ENCODE results near the gene MRTFA.
"Not testable (repeated sequence)": the region's sequence is repeated elsewhere in the genome, so short reads cannot be mapped to it uniquely, and the experiment has no call there.

The MRTFA gene

DNA sequence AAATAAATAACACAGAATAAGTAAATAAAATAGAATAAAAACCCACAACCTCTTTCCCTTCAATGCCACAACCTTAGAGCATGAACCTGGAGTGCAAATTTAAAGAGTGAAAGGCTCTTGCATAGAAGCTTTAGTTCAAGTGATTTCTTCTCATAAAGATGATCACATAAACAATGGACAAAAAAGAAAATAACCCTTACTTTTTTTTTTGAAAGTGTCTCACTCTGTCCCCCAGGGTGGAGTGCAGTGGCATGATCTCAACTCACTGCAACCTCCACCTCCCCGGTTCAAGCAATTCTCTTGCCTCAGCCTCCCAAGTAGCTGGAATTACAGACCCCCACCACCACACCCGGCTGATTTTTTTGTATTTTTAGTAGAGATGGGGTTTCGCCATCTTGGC is 10.7 kb downstream of the MRTFA start:
- not testable (repeated sequence) for DNase-seq

DNA sequence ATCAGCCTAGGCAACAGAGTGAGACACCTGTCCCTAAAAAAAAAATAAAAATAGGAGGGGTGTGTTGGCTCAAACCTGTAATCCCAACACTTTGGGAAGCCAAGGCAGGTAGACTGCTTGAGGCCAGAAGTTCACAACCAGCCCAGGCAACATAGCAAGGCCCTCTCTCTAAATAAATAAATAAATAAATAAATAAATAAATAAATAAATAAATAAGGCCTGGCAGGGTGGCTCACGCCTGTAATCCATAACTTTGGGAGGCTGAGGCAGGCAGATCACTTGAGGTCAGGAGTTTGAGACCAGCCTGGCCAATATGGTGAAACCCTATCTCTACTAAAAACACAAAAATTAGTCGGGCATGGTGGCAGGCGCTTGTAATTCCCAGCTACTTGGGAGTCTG is 11.2 kb downstream of the MRTFA start:
- DNase-seq = not testable (repeated sequence)

DNA sequence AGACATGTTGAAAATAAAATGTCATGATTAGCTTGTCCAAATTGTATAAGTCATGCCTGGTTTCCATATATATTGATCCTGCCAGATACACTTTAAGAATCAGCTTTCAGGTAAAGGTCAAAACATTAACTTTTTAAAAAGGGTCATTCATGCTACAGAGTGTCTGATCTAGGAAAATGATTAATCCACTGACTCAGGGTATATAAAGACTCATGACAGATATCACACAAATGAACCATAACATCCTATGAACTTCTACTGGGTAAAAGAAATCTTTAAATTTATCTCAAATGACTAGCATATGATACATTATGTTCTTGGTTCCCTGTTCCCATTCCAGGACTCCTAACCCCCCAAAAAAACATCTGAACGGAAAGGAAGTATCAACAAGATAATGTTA is 11.7 kb downstream of the MRTFA start:
- DNase-seq = no peak

DNA sequence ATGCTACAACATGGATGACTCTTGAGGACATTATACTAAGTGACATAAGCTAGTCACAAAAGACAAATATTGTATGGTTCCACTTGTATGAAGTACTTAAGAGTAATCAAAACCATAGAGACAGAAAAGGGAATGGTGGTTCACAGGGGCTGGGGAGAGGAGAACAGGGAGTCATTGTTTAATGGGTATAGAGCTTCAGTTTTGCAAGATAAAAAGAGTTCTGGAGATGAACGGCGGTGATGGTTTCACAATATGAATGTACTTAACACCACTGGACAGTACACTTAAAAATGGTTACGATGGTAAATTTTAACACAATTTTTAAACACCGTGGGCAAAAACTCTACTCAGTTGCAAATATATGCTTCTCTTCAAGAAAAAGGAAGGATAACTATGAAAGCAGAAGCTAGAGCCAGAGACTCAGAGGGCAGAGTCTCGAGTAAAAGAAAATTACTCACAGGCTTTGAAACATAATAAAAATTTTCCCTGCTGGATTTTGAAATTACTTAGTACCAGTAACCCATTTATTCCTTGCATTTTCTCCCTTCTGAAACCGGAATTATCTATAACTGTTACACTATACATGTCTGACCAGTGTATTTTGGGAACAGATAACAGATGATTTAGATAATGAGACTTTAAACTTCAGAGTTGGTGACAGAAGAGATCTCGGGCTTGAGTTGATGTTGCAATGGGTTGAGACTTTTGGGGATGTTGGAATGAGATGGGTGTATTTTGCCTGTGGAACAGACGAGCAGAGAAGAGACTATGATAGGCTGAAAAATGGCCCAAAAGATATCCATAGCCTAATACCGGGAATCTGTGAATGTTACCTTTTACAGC is 15.0 kb downstream of the MRTFA start:
- DNase-seq = no peak

DNA sequence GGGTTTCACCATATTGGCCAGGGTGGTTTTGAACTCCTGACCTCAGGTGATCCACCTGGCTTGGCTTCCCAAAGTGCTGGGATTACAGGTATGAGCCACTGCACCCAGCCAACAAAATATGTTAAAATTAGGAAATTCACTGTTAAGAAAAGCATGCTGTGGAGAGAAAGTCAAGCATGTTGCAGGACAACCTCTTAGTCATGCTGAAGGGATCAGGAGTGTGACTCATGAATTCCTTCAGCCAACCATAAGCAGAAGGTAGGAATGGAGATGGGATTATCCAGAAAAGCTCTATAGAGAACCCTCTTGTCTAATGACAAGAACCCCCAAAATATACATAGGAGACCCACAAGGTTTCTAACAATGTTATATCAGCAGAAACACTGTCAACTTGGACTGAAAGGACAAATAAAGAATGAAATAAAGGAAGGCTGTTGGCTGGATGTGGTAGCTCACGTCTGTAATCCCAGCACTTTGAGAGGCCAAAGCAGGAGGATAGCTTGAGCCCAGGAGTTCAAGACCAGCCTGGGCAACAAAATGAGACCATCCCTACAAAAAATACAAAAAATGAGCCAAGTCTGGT is 16.0 kb downstream of the MRTFA start:
- DNase-seq = no peak

DNA sequence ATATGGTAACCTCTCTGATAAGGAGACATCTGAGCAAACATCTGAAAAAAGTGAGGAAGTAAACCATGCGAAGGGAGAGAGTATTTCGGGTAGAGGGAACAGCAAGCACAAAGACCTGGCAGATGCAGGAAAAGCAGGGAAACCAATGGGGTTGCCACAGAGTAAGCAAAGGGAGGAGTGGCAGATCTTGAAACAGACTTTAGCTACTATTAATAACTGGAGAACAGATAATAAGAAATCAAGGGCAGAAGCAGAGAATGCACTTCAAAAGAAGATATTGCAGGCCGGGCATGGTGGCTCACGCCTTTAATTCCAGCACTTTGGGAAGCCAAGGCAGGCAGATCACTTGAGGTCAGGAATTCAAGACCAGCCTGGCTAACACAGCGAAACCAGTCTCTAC is 18.1 kb downstream of the MRTFA start:
- DNase-seq = no peak

DNA sequence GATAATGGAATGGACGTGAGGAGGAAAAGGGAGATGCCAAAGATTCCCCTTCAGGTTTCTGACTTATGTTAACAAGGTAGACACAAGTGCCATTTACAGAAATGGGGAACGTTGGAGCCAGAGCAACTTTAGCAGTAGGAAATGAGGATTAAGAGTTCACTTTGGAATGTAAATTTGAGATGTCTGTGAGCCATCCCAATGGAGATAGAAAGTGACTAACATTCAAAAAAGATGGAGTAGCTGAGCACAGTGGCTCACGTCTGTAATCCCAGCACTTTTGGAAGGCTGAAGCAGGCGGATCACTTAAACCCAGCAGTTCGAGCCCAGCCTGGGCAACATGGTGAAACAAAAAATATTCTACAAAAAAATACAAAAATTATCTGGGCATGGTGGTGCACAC is 19.9 kb downstream of the MRTFA start:
- no peak for DNase-seq

DNA sequence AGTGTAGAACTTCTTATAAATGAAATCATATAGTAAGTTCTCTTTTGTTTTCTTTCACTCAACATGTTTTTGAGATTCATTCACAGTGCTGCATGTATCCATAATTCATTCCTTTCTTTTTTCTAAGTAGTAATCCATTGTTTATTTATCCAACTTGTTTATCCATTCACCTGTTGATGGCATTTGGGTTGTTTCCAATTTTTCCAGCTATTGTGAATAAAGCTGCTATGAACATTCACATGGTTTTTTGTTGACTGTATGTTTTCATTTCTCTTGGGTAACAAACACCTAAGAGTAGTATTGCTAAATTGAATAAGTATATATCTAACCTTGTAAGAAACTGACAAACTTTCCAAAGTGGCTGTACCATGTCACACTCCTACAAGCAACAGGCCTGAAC is 23.5 kb downstream of the MRTFA start:
- no peak for DNase-seq

DNA sequence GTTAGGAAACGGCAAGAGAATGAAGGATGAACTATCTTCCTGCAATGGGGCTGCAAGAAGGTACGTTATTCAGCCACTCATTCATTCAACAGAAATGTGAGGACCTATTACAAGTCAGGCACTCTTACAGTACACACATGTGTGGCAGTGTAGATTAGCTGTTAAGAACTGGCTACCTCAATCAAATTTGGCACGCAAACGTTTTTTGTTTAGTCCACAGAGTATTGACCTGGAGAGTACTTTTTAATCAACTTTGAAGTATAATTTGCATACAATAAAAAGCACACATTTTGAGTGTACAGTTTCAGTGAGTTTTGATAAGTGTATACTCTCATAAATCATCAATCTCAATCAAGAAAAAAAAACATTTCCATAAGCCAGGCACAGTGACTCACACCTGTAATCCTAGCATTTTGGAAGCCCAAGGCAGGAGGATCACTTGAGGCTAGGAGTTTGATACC is 24.2 kb downstream of the MRTFA start:
- DNase-seq = no peak

DNA sequence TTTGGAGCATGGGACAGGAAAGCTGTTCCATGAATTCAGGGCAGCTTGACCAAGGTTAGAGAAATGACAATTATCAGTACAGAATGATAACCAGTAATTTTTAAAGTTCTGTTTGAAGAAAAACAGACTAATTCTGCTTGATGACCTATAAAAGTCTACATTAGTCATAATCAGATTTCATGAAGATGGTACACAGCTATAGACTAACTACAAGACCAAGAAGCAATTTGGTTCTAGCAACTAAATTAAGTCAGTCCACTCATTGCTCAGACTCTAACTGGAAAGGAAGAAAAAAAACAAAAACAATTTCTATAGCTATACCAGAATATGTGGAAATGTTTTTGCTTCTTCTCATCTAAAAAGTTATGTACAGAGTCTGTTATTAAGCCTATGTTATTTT is 24.9 kb downstream of the MRTFA start:
- no peak for DNase-seq

DNA sequence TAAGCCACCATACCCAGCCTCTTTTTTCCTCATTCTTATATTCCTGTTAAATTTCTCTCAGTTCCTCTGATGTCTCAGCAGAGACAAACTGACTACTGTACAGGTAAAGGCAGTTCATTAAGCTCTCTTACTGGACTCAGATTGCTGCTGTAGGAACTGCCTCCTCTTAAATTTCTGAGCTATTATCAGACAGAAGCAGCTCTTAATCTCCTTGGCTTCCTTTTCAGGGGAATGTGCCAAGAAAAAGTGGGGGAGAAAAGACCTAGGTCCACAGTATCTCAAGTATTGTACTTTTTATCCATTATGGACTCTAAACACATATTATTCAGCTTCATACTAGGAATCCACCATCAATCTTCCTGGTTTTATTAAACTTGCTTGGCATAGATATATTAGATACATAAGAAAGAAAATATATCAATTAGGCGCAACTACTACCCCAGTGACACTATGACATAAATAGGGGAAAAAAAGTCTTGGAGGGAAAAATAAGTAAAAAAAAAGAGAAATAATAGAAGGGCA is 26.1 kb downstream of the MRTFA start:
- no peak for DNase-seq

DNA sequence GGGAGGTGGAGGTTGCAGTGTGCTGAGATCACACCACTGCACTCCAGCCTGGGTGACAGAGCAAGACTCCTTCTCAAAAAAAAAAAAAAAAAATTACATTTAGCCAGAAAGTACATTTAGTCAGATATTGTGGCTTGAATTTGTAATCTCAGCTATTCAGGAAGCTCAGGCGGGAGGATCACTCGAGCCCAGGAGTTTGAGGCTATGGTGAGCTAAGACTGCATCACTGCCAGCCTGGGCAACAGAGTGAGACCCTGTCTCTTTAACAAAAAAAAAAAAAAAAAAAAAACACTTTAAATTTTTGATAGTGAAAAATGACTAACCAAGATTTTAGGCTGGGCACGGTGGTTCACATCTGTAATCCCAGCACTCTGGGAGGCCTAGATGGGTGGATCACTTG is 27.3 kb downstream of the MRTFA start:
- DNase-seq = no peak

DNA sequence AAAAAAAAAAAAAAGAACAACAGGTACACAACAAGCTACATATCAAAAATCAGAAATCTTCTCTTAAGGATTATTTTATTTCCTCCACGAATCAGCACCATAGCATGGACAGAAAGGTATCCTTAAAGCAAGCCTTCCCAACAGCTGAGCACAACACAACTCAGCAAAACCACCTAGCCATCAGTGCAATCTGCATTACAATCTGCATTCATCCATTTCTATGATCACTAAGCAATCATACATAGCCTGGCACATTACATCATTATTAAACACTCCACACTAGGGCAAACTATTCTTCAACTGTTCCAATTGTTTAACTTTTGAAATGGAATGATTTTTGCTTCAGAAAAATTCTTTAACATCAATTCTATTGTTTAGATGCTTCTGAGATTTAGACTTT is 29.0 kb downstream of the MRTFA start:
- DNase-seq = no peak

DNA sequence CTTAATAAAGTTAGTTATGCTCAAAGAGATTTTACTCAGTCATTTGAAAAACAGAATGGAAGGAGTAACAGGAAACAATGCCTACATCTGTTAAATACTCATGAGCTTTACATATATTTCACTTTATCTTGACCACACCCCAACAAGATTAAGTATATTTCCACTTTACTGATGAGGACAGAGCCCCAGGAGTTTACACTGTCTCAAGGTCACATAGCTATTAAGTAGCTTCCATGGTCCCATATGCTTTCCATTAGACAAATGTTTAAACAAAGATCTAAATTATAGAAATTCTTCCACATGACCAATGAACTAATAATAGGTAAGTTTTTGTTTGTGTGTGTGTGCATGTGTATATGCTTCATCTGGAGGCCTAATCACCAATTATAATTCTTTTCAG is 30.2 kb downstream of the MRTFA start:
- no peak for DNase-seq

DNA sequence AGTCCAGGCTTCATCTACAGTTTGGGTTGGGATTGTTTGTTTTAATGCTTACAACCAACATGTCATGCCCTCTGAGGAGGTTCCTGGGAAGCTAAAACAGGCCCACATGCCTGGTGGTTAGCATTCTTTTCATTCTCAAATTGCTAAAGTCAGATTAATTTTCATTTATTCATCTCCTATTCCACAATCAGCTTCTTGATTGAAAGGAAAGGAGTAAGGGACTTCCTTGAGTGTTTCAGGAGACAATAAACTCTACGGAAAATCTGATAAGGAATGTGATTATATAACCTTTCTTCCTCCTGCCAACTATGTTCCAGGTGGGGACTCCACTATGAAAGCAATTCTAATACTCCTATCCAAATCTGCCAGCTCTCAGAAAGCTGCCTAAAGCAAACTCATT is 30.8 kb downstream of the MRTFA start:
- DNase-seq = no peak

DNA sequence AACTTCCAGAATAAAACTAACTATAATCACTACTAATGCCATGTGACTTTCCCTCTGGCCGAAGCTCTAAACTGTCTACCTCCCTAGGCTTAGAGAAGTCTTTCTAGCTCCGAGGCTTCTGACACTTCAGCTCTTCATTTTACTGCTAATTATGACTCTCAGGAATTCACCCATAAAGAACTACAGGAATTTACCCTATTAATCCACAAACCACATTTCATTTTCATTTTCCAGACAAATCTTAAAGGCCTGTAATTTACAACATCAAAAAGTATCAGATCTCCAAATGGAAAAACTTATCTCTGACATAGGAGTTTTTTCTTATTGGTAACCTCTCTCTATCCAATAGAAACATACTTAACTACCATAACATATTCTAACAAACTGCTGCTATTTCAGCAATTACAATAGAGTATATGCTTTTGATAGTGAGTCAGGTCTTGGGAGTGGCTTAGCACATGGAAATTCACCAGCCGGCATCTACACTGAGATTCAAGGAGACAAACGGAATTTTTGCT is 33.4 kb downstream of the MRTFA start:
- DNase-seq = no peak

DNA sequence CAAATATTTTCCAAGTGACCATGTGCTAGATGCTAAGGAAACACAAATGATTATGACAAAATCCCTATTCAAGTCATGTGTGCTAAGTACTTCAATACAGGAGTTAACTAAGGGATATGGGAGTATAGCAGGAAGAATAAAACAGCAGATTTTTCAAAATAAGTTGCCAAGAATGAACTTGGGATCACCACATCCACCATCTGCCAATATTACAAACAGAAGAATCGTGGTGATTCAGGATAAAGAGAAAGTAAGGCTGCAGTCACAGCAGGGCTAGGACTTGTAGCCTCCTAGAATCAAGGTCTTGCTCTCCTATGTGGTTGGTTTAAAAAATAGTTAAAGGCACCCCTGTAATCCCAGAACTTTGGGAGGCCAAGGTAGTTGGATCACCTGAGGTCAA is 34.3 kb downstream of the MRTFA start:
- DNase-seq = no peak

DNA sequence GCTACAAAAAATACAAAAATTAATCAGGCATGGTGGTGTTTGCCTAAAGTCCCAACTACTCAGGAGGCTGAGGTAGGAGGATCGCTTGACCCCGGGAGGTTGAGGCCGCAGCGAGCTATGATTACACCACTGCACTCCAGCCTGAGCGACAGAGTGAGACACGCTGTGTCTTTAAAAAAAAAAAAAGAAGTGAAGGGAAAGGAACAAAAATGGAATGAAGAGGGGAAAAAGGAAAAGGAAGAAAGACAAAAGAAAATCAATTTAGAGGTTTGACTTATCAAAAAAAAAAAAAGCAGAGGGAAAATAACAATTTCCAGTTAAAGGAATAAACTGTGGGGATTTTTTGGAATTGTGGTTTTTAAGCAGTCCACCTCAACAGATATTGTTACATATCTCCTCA is 36.8 kb downstream of the MRTFA start:
- no peak for DNase-seq

DNA sequence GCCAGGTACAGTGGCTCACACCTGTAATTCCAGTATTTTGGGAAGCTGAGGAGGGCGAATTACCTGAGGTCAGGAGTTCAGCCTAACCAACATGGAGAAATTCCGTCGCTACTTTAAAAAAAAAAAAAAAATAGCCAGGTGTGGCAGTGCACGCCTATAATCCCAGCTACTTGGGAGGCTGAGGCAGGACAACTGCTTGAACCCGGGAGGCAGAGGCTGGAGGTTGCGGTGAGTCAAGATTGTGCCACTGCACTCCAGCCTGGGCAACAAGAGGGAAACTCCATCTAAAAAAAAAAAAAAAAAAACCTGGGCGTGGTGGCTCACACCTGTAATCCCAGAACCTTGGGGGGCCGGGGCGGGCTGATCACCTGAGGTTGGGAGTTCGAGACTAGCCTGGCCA is 37.8 kb downstream of the MRTFA start:
- not testable (repeated sequence) for DNase-seq

DNA sequence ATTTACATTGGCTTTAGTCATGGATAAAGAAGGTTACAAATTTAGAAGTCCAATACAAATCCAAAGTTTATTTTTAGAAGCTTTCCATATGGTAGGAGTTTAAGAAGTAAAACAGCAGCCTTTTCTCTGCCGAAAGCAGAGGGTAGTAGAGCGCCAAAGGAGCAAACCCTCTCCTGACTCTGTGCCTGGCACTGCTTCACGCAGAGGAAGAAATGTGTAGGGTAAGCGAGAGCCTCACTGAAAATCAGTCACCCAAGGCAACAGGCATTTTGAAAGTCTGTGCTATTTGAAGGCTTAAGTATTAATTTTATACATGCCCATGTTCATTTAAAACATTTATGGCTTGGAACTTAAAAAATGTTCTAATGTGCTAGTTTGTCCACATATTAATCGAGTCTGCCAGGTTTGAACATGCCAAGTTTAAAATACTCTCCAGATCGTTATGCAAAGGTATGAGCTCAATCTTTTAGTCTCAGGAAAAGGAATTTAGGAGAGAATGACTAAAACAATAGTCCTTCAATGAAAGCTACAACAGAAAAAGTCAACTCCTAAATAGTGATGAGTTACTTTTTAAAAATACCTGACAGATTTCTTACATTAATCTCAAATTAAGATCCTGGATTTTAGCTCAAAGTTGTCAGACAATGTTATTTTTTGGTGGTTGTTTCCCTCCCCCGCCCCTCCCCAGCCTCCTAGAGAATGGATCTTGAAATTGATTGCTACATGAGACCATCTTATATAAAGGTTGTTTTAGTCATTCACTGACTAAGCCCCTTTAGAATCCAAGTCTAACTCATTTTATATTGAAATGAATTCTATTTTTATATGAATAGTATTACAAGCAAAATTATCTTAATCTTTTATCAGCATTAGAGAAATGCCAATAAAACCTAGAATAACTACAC is 38.7 kb downstream of the MRTFA start:
- DNase-seq = no peak

DNA sequence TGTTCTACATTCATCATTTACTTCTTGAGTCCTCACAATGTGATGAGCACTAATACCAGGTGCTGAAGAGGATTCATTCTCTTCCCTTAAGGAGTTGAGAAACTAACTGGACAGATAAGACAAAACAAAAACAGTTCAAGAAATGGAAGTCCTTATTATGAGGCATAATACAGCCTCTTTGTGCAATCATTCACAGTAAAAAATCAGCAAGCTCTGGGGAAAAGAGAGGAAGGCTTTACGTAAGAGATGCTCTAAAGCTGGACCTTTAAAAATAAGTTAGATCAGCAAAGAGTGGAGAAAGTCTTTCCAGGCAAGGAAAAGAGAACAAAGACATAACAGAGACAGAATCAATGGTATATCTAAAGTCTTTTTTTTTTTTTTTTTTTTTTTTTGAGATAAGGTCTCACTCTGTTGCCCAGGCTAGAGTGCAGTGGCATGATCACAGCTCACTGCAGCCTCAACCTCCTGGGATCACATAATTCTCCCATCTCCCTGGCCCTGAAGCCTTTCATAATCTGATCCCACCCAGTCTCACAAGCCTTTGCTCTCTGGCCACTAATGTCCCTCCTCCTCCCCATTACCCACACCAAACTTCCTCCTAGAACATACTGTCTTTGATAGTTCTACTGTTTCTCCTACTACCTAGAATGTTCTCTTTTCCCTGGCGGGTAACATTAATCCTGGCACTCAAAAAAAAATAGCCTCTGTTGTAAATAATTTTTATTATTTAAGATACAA is 40.9 kb downstream of the MRTFA start:
- no peak for DNase-seq

DNA sequence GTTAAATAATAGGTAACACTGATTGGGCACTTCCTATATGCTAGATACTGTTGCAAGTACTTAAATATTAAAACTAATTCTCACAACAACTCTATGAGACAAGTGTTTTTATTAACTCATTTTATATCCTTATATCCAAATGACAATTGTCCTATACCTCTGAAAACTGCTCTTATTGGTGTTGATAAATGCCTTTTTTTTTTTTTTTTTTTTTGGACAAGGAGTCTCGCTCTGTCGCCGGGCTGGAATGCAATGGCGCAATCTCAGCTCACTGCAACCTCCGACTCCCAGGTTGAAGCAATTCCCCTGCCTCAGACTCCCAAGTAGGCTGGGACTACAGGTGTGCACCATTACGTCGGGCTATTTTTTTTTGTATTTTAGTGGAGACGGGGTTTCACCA is 41.6 kb downstream of the MRTFA start:
- DNase-seq = no peak

DNA sequence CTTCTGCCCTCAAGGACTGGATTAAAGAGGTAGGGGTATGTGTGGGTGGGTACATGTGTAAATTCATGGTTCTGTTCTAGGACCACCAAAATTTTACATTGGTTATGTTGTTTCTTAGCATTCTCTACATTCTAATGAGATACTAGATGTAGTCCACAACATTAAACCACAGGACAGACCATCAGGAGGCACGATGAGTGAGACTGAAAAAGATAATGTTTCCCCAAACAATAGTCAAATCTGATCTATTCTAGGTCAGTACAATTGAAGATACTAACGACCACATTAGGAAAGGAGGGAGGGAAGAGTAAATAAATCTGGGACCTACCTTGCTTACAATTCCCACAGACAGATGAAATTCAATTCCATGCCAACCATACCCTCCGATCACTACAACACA is 42.2 kb downstream of the MRTFA start:
- DNase-seq = no peak
